ENCODE results near the gene NGFR.

Gene NGFR

GRCh38 chr17:49514071-49514721, 19.1 kb downstream of the NGFR start:
- DNase-seq (ENCODE audit: low read depth in 4 of 4, low spot score in 1 of 4), result no peak

GRCh38 chr17:49515196-49515770, 20.2 kb downstream of the NGFR start:
- no peak for DNase-seq (ENCODE audit: low read depth in 4 of 4, low spot score in 1 of 4)

- no peak for DNase-seq (ENCODE audit: low read depth in 4 of 4, low spot score in 1 of 4)
Observed at GRCh38 chr17:49516180-49516579, 21.1 kb downstream of the NGFR start.

- no peak for DNase-seq (ENCODE audit: low read depth in 4 of 4, low spot score in 1 of 4)
Observed at GRCh38 chr17:49518346-49519078, 23.4 kb downstream of the NGFR start.

GRCh38 chr17:49519781-49520180, 24.7 kb downstream of the NGFR start:
- no peak for DNase-seq (ENCODE audit: low read depth in 4 of 4, low spot score in 1 of 4)

GRCh38 chr17:49520386-49521087, 25.4 kb downstream of the NGFR start:
- DNase-seq (ENCODE audit: low read depth in 4 of 4, low spot score in 1 of 4), result no peak

- DNase-seq (ENCODE audit: low read depth in 4 of 4, low spot score in 1 of 4), result no peak
Observed at GRCh38 chr17:49521088-49521450, 26.0 kb downstream of the NGFR start.

GRCh38 chr17:49521471-49522356, 26.6 kb downstream of the NGFR start:
- DNase-seq (ENCODE audit: low read depth in 4 of 4, low spot score in 1 of 4), result no peak

GRCh38 chr17:49522357-49522890, 27.3 kb downstream of the NGFR start:
- no peak for DNase-seq (ENCODE audit: low read depth in 4 of 4, low spot score in 1 of 4)

- DNase-seq (ENCODE audit: low read depth in 4 of 4, low spot score in 1 of 4), result no peak
Observed at GRCh38 chr17:49523196-49523595, 28.1 kb downstream of the NGFR start.

GRCh38 chr17:49523706-49524472, 28.8 kb downstream of the NGFR start:
- no peak for DNase-seq (ENCODE audit: low read depth in 4 of 4, low spot score in 1 of 4)

- DNase-seq (ENCODE audit: low read depth in 4 of 4, low spot score in 1 of 4), result no peak
Observed at GRCh38 chr17:49524473-49525359, 29.6 kb downstream of the NGFR start.

GRCh38 chr17:49525831-49526741, 31.0 kb downstream of the NGFR start:
- DNase-seq (ENCODE audit: low read depth in 4 of 4, low spot score in 1 of 4), result no peak

GRCh38 chr17:49527927-49528651, 33.0 kb downstream of the NGFR start:
- no peak for DNase-seq (ENCODE audit: low read depth in 4 of 4, low spot score in 1 of 4)

- no peak for DNase-seq (ENCODE audit: low read depth in 4 of 4, low spot score in 1 of 4)
Observed at GRCh38 chr17:49528966-49529365, 33.9 kb downstream of the NGFR start.

GRCh38 chr17:49530118-49530517, 35.0 kb downstream of the NGFR start:
- no peak for DNase-seq (ENCODE audit: low read depth in 4 of 4, low spot score in 1 of 4)

GRCh38 chr17:49543860-49544259, 48.8 kb downstream of the NGFR start:
- DNase-seq (ENCODE audit: low read depth in 4 of 4, low spot score in 1 of 4), result no peak

Measured in stimulated activated CD4-positive, alpha-beta T cell treated with anti-CD3 and anti-CD28 coated beads, Interleukin-1b, Interleukin-23, amount 100 ng/mL, for 24 hours (primary cell).